GM18951 (cell line): ENCODE measurements around the gene ANAPC5.
"Not testable (repeated sequence)": the region's sequence is repeated elsewhere in the genome, so short reads cannot be mapped to it uniquely, and the experiment has no call there.

Experiments
- POLR2A ChIP-seq: IDR thresholded peaks from 4 replicates; pipeline ENCODE4 v1.6.1; 2011; ENCODE audit warnings: mild to moderate bottlenecking; ENCODE audit not compliant: insufficient read length, insufficient read depth; ENCODE audit errors: extremely low read depth
- in situ Hi-C: fragments of 300-500 bp; cut with MboI; formaldehyde crosslinking; loops from one replicate; pipeline ENCODE4 v1.12.0; 2022; ENCODE audit warnings: low sequenced_read_pairs, mixed read lengths, inconsistent platforms; ENCODE audit not compliant: unreplicated experiment

Gene ANAPC5

DNA sequence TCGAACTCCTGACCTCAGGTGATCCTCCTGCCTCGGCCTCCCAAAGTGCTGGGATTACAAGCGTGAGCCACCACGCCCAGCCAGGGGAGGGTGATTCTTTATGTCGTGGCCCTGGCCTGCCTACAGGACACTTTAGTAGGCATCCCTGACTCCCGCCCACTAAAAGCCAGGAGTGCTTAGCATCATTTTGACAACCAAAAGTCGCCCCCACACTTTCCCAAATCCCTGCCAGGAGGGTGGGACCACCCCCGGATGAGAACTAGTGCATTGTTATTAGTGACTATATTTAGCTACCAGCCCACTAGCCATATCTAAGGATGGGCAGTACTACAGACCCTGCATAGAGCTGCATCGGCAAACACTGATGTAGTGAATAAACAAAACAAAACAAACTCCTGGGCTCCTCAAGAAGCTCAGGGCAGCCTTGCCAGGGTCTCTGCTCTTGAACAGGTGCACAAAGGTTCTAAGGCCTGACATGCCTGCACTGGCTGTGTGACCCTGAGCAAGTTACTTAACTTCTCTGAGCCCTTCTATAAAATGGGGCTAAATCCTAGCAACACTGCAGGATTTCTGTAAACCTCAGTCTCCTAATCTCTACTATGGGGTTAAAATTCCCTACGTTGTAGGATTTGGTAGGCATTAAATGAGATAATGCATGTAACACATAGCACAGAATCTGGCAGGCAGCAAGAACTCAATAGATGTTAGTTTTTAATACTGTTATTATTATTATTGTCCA lies 57.9 kb downstream of the ANAPC5 start:
- in situ Hi-C loops: no loop called here
- TF ChIP-seq POLR2A: no peak

DNA sequence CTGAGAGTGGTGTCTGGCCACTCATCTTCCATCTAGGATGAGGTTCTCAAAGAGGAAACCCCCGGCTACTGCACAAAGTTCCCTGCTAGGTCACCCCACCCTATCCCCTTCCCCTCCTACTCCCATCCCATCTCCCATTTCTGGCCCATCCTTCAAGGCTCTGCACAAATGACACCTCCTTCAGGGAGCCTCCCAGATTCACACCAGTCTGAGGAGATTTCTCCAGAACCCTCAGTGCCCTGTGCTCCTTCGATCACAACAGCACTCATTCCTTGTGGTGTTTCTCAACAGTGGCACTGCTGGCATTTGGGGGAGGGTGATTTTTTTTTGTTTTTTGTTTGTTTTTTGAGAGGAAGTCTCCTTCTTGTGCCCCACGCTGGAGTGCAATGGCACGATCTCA lies 58.6 kb downstream of the ANAPC5 start:
- in situ Hi-C loops: no loop called here
- TF ChIP-seq POLR2A: no peak

DNA sequence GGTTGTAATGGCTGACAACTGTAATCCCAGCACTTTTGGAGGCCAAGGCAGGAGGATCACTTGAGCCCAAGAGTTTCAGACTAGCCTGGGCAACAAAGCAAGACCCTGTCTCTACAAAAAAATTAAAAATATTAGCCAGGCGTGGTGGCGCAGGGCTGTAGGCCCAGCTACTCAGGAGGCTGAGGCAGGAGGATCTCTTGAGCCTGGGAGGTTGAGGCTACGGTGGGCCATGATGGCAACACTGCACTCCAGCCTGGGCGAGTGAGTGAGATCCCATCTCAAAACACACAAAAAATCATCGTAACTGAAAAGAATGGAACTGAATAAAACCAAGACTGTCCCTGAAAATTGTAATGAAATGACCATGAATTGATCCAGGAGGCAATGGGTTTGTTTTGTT lies 61.8 kb downstream of the ANAPC5 start:
- in situ Hi-C loops: no loop called here
- no peak for TF ChIP-seq POLR2A

DNA sequence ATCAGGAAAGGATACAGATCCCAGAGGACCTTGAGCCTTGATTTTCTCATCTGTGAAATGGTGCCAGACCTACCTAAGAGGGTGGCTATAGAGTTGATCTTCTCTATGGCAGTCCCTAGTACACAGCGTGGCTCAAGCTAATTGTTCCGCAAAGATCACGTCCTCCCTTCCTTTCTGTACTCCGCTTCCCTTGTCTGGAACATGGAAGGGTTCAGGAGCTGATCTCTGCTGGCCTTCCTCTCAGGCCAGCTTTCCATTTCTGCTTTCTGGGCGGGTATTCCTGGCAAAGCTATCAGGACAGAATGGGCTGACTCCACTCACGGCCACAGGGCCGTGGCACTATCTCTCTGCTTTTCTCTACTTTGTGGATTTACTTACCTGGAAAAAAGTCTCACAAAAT lies 62.2 kb downstream of the ANAPC5 start:
- in situ Hi-C loops: no loop called here
- TF ChIP-seq POLR2A: no peak

DNA sequence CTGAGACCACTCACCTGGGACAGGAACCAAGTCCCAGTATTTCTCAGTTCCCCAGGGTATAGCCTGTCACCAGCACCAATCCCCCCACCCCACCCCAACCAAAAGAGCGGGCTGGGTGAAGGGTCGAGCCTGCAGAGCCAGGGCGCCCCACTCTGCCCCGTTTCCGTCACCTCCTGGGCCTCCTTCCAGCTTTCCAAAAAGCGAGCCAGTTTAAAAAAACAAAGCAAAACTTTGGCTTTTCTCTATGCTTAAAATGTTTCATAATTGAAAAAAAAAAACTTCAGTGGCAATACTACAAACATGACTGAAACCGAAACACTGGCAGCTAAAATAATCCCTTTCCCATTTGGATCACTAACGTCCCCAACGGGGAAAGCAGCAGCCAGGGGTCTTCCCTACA lies 63.2 kb downstream of the ANAPC5 start:
- TF ChIP-seq POLR2A: no peak
- in situ Hi-C loops: no loop called here

DNA sequence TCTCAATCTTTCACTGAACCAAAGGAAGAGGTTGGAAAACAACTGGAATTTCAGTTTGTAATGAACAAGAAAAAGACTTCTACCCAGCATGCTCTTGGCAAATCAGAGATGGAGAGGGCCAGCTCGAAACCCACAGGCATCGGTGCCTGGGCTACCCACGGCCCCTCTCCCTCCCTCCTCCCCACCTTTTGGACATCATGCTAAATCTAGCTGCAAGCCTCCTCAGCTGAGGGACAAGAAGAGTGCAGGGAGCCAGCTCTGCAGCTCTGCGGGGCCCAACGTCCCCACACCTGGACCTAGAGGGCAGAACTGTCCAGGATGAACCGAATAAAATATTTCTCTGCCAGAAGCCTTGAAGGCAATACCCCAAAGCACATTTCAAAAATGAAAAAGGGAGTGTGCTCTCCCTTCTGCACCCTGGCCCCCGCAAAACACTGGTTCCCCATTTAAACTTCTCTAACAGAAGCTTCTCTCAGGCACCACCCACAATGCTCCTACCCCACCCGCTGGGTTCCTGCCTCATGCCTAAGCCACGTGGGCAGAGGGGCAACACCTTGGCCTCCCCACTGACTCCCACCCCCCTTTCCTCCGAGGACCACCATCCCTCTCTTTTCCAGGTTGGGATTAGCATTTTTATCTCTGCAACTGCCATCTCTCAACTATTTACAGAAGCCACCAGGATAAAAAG lies 63.9 kb downstream of the ANAPC5 start:
- in situ Hi-C loops: no loop called here
- no peak for TF ChIP-seq POLR2A

DNA sequence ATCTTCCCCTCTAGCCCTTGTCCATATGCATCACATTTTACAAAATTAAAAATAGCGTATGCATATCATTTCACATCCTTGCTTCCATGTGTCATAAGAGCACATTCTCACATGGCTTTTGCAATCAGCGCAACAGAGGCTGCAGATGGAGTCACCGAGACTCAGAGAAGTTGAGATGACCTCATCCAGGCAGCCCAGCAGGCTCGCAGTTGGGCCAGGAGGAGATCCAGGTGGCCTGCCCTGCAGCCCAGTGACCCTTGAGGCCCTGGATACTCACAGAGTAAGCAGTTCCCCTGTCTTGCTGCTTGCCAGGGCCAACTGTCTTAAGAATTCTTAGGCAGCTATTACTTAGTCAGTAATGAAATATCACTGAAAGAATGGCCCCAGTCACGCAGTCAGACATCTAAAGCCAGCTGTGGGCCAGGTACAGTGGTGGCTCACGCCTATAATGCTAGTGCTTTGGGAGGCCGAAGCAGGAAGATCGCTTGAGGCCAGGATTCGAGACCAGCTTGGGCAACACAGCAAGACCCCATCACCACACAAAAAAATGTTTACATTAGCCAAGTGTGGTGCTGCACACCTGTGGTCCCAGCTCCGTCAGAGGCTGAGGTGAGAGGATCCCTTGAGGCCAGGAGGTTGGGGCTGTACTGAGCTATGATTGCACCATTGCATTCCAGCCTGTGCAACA lies 64.8 kb downstream of the ANAPC5 start:
- in situ Hi-C loops: no loop called here
- TF ChIP-seq POLR2A: no peak

DNA sequence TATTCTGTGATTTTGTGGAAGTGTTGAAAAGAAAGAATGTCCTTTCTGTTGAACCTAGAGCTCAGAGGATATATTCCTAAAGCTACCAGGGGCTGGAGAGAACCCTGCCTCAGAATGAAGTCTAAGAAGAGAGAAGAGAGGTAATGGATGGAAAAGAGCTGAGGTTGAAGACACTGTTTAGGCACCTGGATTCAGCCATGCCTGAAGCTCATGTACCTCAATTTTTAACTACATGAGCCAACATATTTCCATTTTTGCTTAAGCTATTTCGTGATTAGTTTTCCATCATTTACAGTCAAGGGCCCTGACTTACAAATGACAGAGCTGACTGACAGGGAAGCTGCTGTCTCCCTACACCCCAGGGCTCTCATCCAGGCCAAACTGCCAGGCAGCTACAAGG lies 66.4 kb downstream of the ANAPC5 start:
- no peak for TF ChIP-seq POLR2A
- in situ Hi-C loops: no loop called here

DNA sequence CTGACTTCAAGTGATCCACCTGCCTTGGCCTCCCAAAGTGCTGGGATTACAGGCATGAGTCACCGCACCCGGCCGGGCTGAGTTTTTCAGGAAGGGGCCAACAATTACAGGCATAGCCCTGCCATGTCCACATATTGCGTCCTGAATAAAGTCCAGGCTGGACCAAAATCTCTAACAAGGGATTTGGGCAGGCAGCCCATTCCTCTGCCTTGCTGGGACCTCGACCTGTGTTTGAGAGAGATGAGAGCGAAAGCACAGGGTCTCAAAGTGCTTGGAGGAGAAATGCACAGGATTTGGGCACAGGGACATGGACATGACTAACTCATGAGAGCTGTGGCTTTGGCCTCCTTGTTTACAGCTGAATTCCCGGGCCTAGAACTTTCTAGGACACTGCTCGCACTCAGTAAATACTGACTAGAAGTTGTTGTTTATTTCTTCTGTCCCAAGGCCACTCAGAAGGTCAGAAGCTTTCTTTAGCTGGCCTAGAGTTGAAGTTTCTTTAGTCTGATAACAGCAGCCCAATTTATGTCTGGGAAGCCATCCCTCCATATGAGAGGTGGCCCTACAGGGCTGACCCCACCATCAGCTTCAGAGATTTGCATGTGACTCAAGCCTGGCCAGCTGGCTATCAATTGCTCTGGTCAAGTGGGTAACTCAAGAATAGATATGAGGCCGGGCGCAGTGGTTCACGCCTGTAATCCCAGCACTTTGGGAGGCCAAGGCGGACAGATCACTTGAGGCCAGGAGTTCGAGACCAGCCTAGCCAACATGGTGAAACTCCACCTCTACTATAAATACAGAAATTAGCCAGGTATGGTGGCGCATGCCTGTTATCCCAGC lies 67.4 kb downstream of the ANAPC5 start:
- in situ Hi-C loops: no loop called here
- TF ChIP-seq POLR2A: no peak

DNA sequence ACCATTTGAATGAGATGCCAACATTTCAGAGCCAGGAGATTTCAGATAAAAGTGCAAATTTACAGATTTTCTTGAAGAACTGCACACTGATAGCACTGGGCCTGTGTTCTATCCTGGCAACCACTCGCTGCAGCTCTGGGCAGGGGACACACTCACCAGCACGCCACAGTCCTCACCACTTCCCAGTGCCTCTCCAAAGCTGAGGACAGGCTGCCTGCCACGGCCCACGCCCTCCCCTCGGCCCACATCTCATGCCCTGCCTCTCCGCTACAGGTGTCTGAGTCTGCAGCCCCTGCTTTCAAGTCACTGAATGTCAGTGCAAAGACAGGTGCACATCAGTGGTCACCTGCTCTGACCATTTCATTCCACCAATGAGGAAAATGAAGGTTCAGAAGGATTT lies 68.4 kb downstream of the ANAPC5 start:
- TF ChIP-seq POLR2A: no peak
- in situ Hi-C loops: no loop called here

DNA sequence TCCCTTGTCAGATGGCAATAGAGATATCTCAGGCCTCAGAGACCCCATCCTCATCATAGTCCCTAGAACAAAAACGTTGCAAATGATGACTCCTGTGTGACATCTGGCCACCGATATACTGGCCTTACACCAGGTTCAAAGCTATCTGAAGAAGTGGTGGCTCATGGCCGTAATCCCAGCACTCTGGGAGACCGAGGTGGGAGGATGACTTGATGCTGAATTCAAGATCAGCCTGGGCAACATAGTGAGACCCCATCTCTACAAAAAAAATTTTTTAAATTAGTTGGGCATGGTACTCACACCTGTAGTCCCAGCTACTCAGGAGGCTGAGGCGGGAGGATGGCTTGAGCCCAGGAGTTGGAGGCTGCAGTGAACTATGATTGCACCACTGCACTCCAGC lies 68.8 kb downstream of the ANAPC5 start:
- in situ Hi-C loops: no loop called here
- TF ChIP-seq POLR2A: no peak

DNA sequence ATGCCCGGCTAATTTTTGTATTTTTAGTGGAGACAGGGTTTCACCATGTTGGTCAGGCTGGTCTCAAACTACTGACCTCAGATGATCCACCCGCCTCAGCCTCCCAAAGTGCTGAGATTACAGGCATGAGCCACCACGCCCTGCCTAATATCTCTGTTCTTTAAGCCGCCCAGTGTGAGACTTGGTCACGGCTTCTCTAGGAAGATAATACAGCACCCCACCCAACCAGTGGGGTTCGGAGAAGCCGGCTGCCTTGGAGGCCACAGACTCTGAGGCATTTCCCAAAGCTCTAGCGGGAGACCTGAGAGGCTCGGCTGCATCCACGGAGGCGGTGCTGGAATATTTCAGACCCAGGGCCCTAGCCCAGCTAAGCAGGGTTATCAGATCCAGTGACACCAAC lies 69.3 kb downstream of the ANAPC5 start:
- in situ Hi-C loops: not testable (repeated sequence)

DNA sequence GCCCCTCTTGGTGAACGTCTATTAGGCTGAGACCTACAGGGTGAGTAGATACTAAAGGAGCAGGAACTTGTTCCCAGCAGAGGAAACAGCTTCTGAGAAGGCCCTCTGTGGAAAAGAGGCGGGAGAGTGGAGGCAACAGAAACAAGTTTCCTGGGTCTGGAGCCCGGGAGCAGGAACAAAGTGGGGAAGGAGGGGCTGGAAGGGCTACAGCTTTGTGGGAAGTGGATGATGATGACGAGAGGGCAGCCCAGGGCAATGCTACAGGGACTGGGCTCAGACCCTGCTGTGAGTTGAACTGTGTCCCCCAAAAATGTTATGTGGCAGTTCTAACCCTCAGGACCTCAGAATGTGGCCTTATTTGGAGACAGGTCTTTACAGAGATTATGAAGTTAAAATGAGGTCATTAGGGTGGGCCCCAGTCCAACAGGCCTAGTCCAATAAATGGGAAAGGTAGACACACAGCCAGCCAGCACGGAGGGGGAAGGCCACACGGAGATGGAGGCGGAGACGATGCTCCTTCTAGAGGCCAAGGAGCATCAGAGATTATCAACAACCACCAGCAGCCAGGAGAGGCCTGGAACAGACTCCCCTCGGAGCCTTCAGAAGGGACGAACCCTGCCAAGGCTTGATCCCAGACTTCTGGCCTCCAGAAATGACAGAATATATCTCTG lies 70.0 kb downstream of the ANAPC5 start:
- in situ Hi-C loops: no loop called here
- TF ChIP-seq POLR2A: no peak

DNA sequence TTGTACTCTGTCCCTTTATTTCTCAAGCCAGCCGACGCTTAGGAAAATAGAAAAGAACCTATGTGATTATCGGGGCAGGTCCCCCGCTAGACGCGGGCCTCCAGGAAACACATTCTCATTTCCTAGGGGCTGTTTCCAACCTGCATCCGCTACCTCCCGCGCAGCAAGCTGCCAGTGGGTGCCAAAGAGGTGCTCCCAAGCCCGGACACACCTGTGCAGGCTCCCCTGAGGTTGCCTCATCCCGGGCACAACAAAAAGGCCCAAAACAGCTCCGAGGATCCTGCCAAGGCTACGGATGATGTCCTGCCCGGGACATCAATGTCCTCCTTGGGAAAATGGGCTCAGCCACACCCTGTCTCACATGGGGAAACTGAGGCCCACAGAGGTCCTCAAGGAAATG lies 71.1 kb downstream of the ANAPC5 start:
- in situ Hi-C loops: not testable (repeated sequence)

DNA sequence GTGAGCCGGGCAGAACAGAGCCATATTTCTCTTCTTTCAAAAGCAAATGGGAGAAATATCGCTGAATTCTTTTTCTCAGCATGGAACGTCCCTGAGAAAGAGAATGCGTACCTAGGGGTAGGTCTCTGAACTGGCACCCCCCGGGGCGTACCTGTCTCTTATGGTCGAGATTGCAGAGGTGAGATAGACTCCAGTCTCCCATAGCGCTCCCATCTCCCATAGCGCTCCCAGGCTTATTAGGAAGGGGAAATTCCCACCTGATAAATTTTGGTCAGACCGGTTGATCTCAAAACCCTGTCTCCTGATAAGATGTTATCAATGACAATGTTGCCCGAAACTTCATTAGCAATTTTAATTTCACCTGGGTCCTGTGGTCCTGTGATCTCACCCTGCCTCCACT lies 71.7 kb downstream of the ANAPC5 start:
- in situ Hi-C loops: not testable (repeated sequence)
